ENCODE results near the gene GABARAPL1.
A peak's percentile ranks its signal among the peaks of the same experiment; 100 is the strongest.
"Not testable (repeated sequence)": the region's sequence is repeated elsewhere in the genome, so short reads cannot be mapped to it uniquely, and the experiment has no call there.

The GABARAPL1 gene

DNA sequence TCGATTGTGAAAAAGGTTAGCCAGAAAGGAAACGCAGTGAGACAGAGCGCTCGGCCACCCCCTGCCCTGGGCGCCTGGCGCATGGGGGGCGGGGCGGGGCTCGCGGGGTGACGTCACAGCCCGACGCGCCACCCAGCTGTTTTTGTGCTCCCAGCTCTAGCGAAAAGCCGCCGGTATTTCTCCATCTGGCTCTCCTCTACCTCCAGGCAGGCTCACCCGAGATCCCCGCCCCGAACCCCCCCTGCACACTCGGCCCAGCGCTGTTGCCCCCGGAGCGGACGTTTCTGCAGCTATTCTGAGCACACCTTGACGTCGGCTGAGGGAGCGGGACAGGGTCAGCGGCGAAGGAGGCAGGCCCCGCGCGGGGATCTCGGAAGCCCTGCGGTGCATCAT is at the start of gene GABARAPL1:
Gene GABARAPL1, plus strand, starts transcription at position 139 of the 393 bp plus-strand sequence. Its CDS starts 253 bp downstream, at position 392.
- peak; percentile 90 for DNase-seq

DNA sequence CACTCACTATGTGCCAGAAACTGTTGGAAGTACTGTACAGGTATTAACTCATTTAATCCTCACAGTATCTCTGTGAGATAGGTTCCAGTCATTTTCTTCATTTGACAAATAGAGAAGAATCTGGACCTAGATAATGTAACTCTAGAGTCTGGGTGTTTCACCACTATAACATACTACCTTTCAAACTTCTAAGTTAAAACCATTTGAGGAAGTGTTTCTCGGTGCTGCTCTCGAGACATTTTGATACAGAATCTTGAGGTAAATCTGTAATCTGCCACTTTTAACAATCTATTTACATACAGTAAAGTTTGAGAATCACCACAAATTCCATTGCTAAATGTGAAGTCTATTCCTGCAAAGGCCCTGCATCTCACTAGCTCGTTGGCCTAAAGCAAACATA is 49.6 kb upstream of the GABARAPL1 start:
- DNase-seq, result no peak

DNA sequence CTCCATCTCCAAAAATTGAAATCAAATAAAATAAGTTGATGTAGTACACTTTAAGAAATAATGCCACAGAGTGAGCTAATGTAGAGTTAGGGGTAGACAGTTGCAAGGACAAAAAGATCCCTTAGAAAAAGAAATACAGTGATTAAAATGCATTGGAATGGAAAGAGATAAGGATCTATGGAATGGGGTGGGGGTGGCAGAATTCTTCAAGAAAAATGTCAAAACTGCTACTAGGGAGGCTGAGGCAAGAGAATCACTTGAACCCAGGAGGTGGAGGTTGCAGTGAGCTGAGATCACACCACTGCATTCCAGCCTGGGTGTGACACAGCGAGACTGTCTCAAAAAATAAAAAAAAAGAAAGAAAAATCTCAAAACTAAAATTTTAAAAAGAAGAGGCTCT is 47.3 kb upstream of the GABARAPL1 start:
- no peak for DNase-seq

DNA sequence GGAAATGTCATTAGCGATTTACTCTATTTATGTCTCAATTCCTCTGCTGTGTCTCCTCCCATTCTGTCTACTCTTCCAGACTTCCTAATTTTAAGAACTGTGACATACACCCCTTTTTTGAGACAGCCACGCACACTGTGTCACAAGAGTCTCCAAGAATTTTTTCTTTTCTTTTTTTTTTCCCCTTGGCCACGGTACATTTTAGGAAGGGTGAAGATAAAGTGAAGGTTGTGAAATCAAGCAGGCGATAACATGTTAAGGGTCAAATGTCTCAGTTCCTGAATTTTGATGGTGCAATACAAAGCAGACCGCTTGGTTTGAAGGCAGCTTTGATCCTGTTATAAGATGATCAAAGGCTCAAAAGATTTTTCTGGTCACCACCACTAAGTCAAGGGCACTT is 45.1 kb upstream of the GABARAPL1 start:
- DNase-seq, result no peak

GRCh38 chr12:10169104-10169503 is 43.6 kb upstream of the GABARAPL1 start:
- no peak for DNase-seq

DNA sequence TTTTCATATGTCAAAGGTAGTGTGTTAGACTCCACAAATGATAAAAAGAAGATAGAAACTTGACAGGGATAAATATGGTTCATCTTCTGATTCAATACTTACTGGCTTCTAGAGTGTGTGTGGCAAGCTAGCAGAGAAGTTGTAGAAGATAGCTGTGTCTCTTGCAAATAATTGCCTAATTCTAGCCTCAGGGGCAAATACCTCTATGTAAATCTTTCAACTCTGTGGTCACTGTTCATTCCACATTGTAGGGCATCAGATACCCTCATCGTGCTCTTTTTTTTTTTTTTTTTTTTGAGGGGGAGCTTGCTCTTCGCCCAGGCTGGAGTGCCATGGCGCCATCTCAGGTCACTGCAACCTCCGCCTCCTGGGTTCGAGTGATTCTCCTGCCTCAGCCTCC is 42.5 kb upstream of the GABARAPL1 start:
- no peak for DNase-seq

DNA sequence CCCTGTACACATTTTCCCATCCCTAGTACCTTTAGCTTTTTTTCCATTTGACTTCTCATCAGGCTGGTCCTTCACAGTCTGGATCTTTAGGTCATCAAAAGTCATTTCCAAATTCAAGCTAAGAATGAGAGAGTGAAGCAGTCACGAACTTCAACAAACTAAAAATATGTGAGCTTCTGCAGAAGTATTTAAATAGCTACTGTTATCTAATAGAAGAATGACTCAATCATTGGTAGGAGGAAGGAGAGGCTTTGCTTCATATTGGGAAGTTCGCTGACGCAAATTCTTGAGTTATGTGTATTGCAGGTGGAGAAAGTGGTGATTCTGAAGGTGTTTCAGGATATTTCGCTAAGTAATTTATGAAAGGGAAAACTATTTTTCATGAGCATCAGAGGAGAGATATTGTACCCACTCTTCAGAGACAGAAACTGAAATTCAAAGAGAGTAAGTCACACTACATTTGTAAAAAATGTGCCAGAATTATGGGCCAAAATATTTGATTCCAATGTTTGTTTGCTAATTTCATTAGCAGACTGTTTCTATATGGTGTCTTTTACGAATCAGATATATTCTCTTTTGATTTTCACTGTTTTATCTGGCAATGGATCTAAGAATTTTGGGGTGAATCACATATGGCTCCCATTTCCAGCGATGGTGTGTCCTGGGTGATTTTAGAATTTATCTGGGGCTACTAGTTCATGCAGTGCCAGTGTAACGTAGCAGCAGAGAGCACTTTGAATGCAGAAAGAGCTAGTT is 40.5 kb upstream of the GABARAPL1 start, which contains the start of gene OLR1:
Gene OLR1, minus strand, starts transcription at position 160 of the 756 bp plus-strand sequence. Its CDS starts 55 bp downstream, at position 105.
- DNase-seq, result no peak

DNA sequence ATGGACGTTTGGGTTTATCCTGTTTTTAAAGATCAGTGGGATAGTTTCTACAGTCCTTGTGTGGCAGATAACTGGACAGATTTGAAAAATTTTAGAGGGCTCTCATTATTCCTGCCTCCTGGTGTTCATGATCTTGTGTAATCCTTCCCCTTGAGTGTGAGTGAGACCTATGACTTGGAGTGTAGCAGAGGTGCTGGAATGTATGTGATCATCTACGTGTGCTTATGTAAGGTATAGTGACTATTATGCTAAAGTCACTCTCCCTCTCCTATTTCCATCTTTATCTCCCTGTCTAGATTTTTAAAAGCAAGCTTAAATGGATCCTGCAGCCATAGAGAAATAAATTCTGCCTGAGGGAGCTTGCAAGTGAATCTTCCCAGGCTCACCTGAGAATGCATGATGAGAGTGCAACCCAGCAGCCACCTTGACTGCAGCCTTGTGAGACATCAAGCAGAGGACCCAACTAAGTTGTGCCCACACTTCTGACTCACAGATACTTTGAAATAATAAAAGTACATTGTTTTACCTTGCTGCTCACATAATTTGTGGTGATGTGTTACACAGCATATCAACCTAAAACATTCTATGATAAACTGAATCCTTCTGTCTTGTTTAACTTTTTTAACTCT is 37.6 kb upstream of the GABARAPL1 start:
- no peak for DNase-seq

DNA sequence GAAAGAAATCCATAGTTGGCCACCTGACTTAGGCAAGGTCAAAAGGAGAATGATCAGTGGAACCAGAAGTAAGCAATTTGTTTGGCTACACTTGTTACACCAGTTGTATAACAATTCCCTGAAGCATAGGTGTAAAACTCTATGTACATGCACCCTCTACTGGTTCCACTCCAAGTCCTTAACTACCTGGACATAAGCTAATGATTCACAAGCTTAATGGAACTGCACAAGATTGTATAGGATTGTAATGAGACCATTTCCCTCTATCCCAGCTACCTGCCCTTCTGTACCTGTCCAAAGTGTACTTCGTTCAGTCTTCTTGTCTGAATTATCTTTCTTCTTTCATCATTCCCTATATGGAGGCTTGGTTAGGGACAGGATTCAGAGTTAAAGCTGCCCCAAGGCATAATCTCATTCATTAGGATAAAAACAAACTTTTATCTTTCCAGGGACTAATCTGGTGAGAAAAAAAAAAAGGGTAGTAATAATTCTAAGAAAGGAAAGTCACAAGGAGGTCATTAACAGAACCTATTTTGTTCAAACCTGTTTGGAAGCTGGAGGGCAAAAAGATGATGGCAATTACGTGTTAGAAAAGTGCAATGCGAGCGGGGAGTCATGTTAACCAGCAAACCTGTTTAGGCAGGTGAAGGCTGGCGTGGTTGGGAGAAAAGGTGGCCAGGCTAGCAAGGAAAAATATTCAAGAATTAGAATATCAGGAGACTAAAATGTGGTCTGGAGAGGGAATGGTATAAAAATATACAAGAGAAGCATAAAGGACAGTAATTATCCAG is 36.6 kb upstream of the GABARAPL1 start:
- no peak for DNase-seq

GRCh38 chr12:10178821-10179220 is 33.9 kb upstream of the GABARAPL1 start, which contains the start of gene TMEM52B:
Gene TMEM52B (plus strand): TSS chr12:10179032. CDS start chr12:10179575, 543 bp downstream.
- DNase-seq, result no peak

- no peak for DNase-seq
Observed at GRCh38 chr12:10179776-10180181, 32.9 kb upstream of the GABARAPL1 start.

DNA sequence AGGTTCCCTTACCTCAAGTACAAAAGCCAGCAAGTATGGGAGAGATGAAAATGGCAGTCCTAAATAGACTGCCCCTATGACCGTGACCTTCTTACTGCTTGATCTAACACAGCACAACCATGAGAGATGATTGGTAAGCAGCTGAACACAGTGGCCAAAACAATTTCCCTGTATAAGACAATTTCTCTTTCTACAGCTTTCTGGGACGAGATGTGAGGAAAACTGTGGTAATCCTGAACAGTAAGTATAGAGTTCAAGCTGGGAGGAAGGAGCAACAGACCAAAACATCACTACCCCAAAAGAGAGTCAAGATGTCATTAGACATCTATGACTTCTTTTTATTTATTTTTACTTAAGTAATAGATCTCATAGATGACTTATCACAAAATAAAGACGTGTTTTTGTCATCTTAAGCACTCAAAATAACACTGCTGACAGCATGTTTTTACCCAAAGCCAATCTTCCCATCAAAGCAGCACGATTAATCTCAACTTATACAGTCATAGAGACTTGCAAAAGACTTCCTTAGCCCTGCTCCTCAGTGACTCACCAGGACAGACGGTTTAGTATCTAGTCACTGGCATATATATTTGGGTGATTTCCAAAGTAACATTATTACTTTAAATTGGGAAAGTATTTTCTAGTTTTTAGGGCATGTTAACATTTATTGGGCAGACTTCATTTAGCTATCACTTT is 30.2 kb upstream of the GABARAPL1 start:
- DNase-seq, result no peak

GRCh38 chr12:10184261-10184843 is 28.3 kb upstream of the GABARAPL1 start:
- DNase-seq, result no peak

DNA sequence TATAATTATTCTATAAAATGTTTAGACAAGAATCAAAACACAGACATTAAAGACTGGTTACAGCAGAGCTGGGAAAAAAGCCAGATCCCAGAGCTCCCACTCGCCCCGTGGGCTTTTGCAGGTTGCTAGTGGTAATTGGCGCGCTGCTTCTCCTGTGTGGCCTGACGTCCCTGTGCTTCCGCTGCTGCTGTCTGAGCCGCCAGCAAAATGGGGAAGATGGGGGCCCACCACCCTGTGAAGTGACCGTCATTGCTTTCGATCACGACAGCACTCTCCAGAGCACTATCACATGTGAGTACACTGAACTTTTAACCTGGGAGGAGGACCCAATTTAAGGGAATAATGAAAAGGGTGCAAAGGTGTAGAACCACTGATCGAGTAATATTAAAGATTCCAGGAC is 26.4 kb upstream of the GABARAPL1 start:
- DNase-seq, result no peak

- not testable (repeated sequence) for DNase-seq
Observed at GRCh38 chr12:10186958-10187357, 25.7 kb upstream of the GABARAPL1 start.

GRCh38 chr12:10189653-10190052 is 23.0 kb upstream of the GABARAPL1 start:
- no peak for DNase-seq

- peak; percentile 61 for DNase-seq
Observed at GRCh38 chr12:10190558-10191388, 21.9 kb upstream of the GABARAPL1 start.

DNA sequence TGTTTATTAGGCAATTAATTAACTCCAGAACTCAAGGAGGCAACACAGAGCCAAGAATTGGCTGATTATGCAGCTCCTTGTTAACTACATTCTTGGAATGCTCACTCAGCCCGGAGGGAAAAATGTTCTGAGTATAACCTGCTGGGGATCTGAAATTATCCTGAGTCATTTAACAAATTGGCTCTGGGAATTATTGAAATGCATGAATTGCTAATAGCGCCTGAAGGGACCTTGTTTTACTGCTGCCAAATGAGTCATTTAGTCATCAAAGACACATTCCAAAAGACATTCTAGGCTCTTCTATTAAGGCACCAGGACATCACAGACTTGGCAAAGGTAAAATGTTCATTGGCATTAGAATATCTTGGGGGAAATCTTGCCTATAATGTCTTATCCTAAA is 20.8 kb upstream of the GABARAPL1 start:
- DNase-seq, result no peak

- DNase-seq, result no peak
Observed at GRCh38 chr12:10194160-10194670, 18.5 kb upstream of the GABARAPL1 start.

DNA sequence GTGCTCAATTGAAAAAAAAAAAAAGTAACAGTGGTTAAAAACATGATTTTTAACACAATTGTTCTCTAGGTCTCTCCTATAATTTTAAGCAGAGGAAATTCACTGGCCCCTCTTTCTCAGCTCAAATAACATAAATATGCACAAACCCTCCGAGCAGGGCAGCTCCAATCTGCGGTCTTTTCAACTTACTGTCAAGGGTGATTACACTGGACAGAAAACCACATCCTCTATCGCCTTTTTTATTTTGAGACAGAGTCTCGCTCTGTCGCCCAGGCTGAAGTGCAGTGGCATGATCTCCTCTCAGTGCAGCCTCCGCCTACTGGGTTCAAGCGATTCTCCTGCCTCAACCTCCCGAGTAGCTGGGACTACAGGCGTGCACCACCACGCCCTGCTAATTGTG is 16.5 kb upstream of the GABARAPL1 start:
- no peak for DNase-seq

DNA sequence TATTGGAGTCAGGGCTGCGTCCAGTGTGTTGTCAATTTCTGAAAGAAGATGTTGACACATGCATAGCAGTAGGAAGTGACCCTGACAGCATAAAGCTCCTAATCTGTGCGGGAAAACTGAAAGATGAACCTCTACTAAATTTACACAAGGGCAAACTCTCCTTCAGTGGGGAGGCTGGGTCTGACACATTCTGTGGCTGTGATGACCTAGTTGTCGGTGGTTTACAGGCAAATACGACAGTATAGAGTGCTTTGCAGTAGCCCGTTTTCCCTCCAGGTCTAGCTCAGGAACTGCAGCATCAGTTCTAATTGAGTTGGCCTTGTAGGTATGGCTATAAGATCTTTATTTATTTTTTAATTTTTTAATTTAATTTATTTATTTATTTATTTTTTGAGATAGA is 14.8 kb upstream of the GABARAPL1 start:
- no peak for DNase-seq
